ENCODE data around the gene PTPRE. TPM values are rescaled to one million over a fixed set of nuclear protein-coding genes. Genes with fewer than 3 reads are reported as not detected.

The PTPRE gene
- total and polyA plus RNA-seq, 2 experiments from 2014 or later: 4.2 to 8.8 TPM

GRCh38 chr10:128017822-128018221 is 110.9 kb downstream of the PTPRE start:
- Histone ChIP-seq H3K4me1 (ENCODE audit: low read depth) (no peaks in the 10 kb centered on the region), H3K27ac (no peak overlapping the region), H3K9me3 (ENCODE audit: low read depth) (no peaks in the 10 kb centered on the region), H3K4me3 (no peak overlapping the region), H3K36me3 (no peaks in the 10 kb centered on the region), H3K27me3 (no peaks in the 10 kb centered on the region)
- no peak for DNase-seq (ENCODE audit: low read depth in 1 of 2, low spot score in 1 of 2)
- TF ChIP-seq CTCF (IDR thresholded peaks at IDR 0.05; ENCODE audit: low read depth, low read length): no peak

- Histone ChIP-seq H3K9me3 (ENCODE audit: low read depth) (no peaks in the 10 kb centered on the region), H3K4me1 (ENCODE audit: low read depth) (no peaks in the 10 kb centered on the region), H3K27me3 (no peaks in the 10 kb centered on the region), H3K27ac (no peak overlapping the region), H3K36me3 (no peaks in the 10 kb centered on the region), H3K4me3 (no peak overlapping the region)
- peak in 1 of 2 donors; percentile 52 for DNase-seq (ENCODE audit: low read depth in 1 of 2, low spot score in 1 of 2)
- TF ChIP-seq CTCF (IDR thresholded peaks at IDR 0.05; ENCODE audit: low read depth, low read length): no peak
Observed at GRCh38 chr10:128018236-128018635, 111.3 kb downstream of the PTPRE start.

- H3K4me1 ChIP-seq (ENCODE audit: low read depth): no peaks in the 10 kb centered on the region
- H3K27ac ChIP-seq: no peak overlapping the region
- no peak overlapping the region for H3K4me3 ChIP-seq
- TF ChIP-seq CTCF (IDR thresholded peaks at IDR 0.05; ENCODE audit: low read depth, low read length): no peak
- H3K36me3 ChIP-seq: no peaks in the 10 kb centered on the region
- no peaks in the 10 kb centered on the region for H3K9me3 ChIP-seq (ENCODE audit: low read depth)
- no peaks in the 10 kb centered on the region for H3K27me3 ChIP-seq
- DNase-seq (ENCODE audit: low read depth in 1 of 2, low spot score in 1 of 2): no peak
Observed at GRCh38 chr10:128018691-128019090, 111.8 kb downstream of the PTPRE start.

- peaks cover 11% of the 10 kb centered on the region for H3K4me1 ChIP-seq (ENCODE audit: low read depth)
- H3K27ac ChIP-seq: no peak overlapping the region
- H3K9me3 ChIP-seq (ENCODE audit: low read depth): no peaks in the 10 kb centered on the region
- no peak for TF ChIP-seq CTCF (IDR thresholded peaks at IDR 0.05; ENCODE audit: low read depth, low read length)
- no peak for DNase-seq (ENCODE audit: low read depth in 1 of 2, low spot score in 1 of 2)
- no peaks in the 10 kb centered on the region for H3K36me3 ChIP-seq
- H3K27me3 ChIP-seq: no peaks in the 10 kb centered on the region
- no peak overlapping the region for H3K4me3 ChIP-seq
Observed at GRCh38 chr10:128022261-128023196, 115.6 kb downstream of the PTPRE start.

- Histone ChIP-seq H3K36me3 (no peaks in the 10 kb centered on the region), H3K4me3 (no peak overlapping the region), H3K27ac (no peak overlapping the region), H3K4me1 (ENCODE audit: low read depth) (peaks cover 15% of the 10 kb centered on the region), H3K9me3 (ENCODE audit: low read depth) (no peaks in the 10 kb centered on the region), H3K27me3 (no peaks in the 10 kb centered on the region)
- DNase-seq (ENCODE audit: low read depth in 1 of 2, low spot score in 1 of 2): no peak
- no peak for TF ChIP-seq CTCF (IDR thresholded peaks at IDR 0.05; ENCODE audit: low read depth, low read length)
Observed at GRCh38 chr10:128024426-128024825, 117.5 kb downstream of the PTPRE start.

Data from cardiac muscle cell (in vitro differentiated cells and primary cell).